ENCODE data around the gene CTDSPL2. TPM values are rescaled to one million over a fixed set of nuclear protein-coding genes. Genes with fewer than 3 reads are reported as not detected.

CTDSPL2 gene
- total and polyA plus RNA-seq, 8 donors, result 2.7 to 25.1 (median 15.3) TPM

DNA sequence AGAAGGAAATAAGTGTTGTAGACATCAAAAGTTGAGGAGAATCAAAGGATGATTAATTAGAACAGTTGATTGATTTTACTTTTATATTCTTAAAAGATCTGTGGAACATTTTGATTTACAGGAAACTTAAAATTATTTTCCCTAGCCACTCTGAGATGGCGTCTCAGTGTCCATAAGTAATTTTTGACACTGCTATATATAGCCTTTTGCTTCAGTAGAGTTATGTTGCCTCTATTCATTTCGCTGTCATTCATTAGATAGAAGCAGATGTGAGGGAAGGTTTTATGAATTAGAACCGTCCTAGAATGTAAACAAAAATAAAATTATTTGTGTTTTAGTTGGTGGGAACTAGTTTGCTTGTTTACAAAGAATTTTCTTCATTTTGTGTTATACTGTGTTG lies 58.5 kb downstream of the CTDSPL2 start:
- TF ChIP-seq, protein P1, sequence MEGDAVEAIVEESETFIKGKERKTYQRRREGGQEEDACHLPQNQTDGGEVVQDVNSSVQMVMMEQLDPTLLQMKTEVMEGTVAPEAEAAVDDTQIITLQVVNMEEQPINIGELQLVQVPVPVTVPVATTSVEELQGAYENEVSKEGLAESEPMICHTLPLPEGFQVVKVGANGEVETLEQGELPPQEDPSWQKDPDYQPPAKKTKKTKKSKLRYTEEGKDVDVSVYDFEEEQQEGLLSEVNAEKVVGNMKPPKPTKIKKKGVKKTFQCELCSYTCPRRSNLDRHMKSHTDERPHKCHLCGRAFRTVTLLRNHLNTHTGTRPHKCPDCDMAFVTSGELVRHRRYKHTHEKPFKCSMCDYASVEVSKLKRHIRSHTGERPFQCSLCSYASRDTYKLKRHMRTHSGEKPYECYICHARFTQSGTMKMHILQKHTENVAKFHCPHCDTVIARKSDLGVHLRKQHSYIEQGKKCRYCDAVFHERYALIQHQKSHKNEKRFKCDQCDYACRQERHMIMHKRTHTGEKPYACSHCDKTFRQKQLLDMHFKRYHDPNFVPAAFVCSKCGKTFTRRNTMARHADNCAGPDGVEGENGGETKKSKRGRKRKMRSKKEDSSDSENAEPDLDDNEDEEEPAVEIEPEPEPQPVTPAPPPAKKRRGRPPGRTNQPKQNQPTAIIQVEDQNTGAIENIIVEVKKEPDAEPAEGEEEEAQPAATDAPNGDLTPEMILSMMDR (IDR thresholded peaks at IDR 0.05), result no peak
- H3K4me1 ChIP-seq, result no peaks in the 10 kb centered on the region
- intact Hi-C loops (cut with DNase I), result no loop called here
- H3K4me3 ChIP-seq, result no peak overlapping the region
- ATAC-seq, result no peak
- H3K9me3 ChIP-seq, result no peaks in the 10 kb centered on the region
- no peak for FAIRE-seq
- H3K36me3 ChIP-seq, result peaks cover 0 to 31% (median 0%) of the 10 kb centered on the region in 3 donors
- no peak for DNase-seq
- no peaks in the 10 kb centered on the region for H3K27me3 ChIP-seq
- WGBS, 2 donors, result 84 to 87% methylated on average over 3 of the region's 3 CpGs
- no peak overlapping the region for H3K27ac ChIP-seq

DNA sequence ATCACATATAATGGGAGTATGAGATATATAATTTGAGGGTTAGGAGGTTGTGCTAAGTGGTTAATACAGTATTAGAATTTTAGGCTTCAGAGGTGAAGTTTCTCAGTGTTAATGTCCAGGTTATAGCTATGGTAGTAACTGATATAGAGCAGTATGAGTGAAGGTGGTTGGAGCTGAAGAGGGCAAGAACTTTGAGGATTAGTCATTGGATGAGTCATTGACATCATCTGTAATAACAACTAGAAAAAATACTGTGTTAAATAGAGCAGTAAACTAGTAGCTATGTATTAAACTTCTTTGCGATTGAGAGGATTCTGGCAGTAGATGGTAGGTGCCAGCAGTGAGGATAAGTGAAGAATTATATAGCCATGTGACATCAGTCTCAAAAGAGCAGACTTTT lies 62.0 kb downstream of the CTDSPL2 start:
- 90 to 94% methylated on average over 1 of the region's 1 CpG for WGBS, 2 donors
- TF ChIP-seq, protein P1 (IDR thresholded peaks at IDR 0.05), result no peak
- intact Hi-C loops (cut with DNase I), result no loop called here
- no peak overlapping the region for H3K27ac ChIP-seq
- DNase-seq (no peak), FAIRE-seq (no peak), ATAC-seq (peak in 2 of 4 donors; percentile 55 to 60)
- no peaks in the 10 kb centered on the region for H3K4me1 ChIP-seq
- H3K4me3 ChIP-seq, result no peak overlapping the region
- peaks cover 0 to 33% (median 0%) of the 10 kb centered on the region in 3 donors for H3K36me3 ChIP-seq
- H3K27me3 ChIP-seq, result no peaks in the 10 kb centered on the region
- no peaks in the 10 kb centered on the region for H3K9me3 ChIP-seq

DNA sequence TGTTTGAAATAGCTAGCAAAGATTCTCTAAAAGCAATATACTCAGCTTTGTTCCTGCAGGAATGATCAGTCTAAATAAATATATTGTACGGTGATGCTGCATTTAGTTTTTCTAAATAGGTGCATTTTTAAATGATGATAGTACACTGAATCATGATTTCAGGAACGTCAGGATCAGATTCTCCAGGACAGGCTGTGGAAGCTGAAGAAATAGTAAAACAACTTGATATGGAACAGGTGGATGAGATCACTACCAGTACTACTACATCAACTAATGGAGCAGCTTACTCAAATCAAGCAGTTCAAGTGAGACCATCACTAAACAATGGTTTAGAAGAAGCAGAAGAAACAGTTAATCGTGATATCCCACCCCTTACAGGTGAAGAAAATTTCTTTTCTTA lies 63.2 kb downstream of the CTDSPL2 start:
- WGBS, 2 donors, result 87 to 91% methylated on average over 3 of the region's 3 CpGs
- Histone ChIP-seq H3K4me1 (no peaks in the 10 kb centered on the region), H3K9me3 (no peaks in the 10 kb centered on the region), H3K36me3 (peaks cover 0 to 32% (median 0%) of the 10 kb centered on the region in 3 donors), H3K4me3 (no peak overlapping the region), H3K27me3 (no peaks in the 10 kb centered on the region), H3K27ac (no peak overlapping the region)
- intact Hi-C loops (cut with DNase I), result no loop called here
- TF ChIP-seq, protein P1 (IDR thresholded peaks at IDR 0.05), result no peak
- ATAC-seq (no peak), DNase-seq (no peak), FAIRE-seq (no peak)

DNA sequence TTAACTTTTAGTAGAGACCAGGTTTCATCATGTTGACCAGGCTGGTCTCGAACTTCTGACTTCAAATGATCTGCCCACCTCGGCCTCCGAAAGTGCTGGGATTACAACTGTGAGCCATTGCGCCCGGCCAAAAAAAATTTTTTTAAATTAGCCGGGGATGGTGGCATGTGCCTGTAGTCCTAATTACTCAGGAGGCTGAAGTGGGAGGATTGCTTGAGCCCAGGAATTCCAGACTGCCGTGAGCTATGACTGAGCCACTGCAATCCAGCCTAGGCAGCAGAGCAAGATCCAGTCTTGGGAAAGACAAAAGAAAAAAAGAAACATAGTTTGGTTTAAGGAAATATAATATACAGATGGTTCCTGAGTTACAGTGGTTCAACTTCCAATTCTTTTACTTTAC lies 64.6 kb downstream of the CTDSPL2 start:
- WGBS, 2 donors, result 95% methylated on average over 7 of the region's 7 CpGs
- H3K27ac ChIP-seq, result no peak overlapping the region
- no peaks in the 10 kb centered on the region for H3K4me1 ChIP-seq
- intact Hi-C loops (cut with DNase I), result no loop called here
- TF ChIP-seq, protein P1 (IDR thresholded peaks at IDR 0.05), result no peak
- DNase-seq, result no peak
- no peak overlapping the region for H3K4me3 ChIP-seq
- no peaks in the 10 kb centered on the region for H3K27me3 ChIP-seq
- ATAC-seq, result no peak
- FAIRE-seq, result no peak
- no peaks in the 10 kb centered on the region for H3K9me3 ChIP-seq
- peaks cover 0 to 28% (median 0%) of the 10 kb centered on the region in 3 donors for H3K36me3 ChIP-seq

DNA sequence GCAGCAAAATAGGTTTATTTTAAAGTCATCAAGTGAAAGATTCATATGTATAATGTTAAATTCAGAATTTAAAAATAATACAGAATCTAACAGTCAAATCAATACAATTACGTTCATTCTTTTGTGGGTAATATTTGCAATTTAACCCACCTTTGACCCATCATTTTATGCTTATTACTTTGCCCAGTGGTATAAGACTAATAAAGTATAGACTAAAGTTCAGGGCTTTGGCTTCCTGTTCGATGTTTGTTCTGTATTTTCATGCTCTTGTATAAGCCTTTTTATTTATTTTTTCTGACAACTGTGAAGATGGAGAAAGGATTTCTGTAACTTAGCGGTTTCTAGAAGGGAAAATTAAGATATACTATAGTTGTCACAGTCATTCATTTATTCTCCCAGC lies 65.2 kb downstream of the CTDSPL2 start:
- no peaks in the 10 kb centered on the region for H3K27me3 ChIP-seq
- ATAC-seq (no peak), DNase-seq (no peak), FAIRE-seq (no peak)
- intact Hi-C loops (cut with DNase I), result no loop called here
- TF ChIP-seq, protein P1 (IDR thresholded peaks at IDR 0.05), result no peak
- H3K27ac ChIP-seq, result no peak overlapping the region
- H3K9me3 ChIP-seq, result no peaks in the 10 kb centered on the region
- H3K4me1 ChIP-seq, result no peaks in the 10 kb centered on the region
- 72 to 73% methylated on average over 3 of the region's 3 CpGs for WGBS, 2 donors
- H3K4me3 ChIP-seq, result no peak overlapping the region
- peaks cover 0 to 22% (median 0%) of the 10 kb centered on the region in 3 donors for H3K36me3 ChIP-seq
